Neural crest cell (in vitro differentiated cells): ENCODE results near the gene ACTR8. TPM values are rescaled to one million over a fixed set of nuclear protein-coding genes. Genes with fewer than 3 reads are reported as not detected.

Experiments
- DNase-seq: peaks from one replicate; pipeline ENCODE4 v3.0.0; 2021; ENCODE audit warnings: low read depth, mixed read lengths, low spot score
- H3K27ac Mint-ChIP-seq: one replicate; pipeline ENCODE4 v1.8.0; 2021; ENCODE audit warnings: mild to moderate bottlenecking, mixed read lengths; ENCODE audit not compliant: unreplicated experiment
- H3K27me3 Mint-ChIP-seq: 2 replicates; pipeline ENCODE4 v1.8.0; 2021; ENCODE audit warnings: low read depth, mild to moderate bottlenecking, mixed read lengths
- H3K36me3 Mint-ChIP-seq: 2 replicates; pipeline ENCODE4 v1.8.0; 2021; ENCODE audit warnings: low read depth, mild to moderate bottlenecking, mixed read lengths
- H3K4me1 Mint-ChIP-seq: 2 replicates; pipeline ENCODE4 v1.8.0; 2021; ENCODE audit warnings: mixed read lengths
- H3K4me3 Mint-ChIP-seq: one replicate; pipeline ENCODE4 v1.8.0; 2021; ENCODE audit warnings: mild to moderate bottlenecking, mixed read lengths
- H3K9me3 Mint-ChIP-seq: 2 replicates; pipeline ENCODE4 v1.8.0; 2021; ENCODE audit warnings: mixed read lengths
- CTCF ChIP-seq: fragments of 200-600 bp; sonication (generic); conservative IDR thresholded peaks from 2 replicates; pipeline ENCODE4 v1.5.0; 2021; ENCODE audit warnings: antibody characterized with exemption, mild to moderate bottlenecking
- total RNA-seq: library from RNA; stranded (reverse); gene quantifications from 2 replicates; pipeline ENCODE4 v1.2.1, GENCODE V29; 2021

ACTR8 gene
- total RNA-seq, 1 donor from 2014 or later = 49.9 TPM

GRCh38 chr3:53891497-53892285 lies 9.7 kb upstream of the ACTR8 start, which contains the start of gene SELENOK:
TSS of gene SELENOK (minus strand) at chr3:53891859.
- H3K9me3 Mint-ChIP-seq = peaks cover 6% of the 10 kb centered on the region
- peaks cover 2% of the 10 kb centered on the region for H3K36me3 Mint-ChIP-seq
- peak within 1 kb of the TSS; percentile 98 for H3K4me3 Mint-ChIP-seq
- peaks cover 36% of the 10 kb centered on the region for H3K4me1 Mint-ChIP-seq
- H3K27me3 Mint-ChIP-seq = peaks cover 41% of the 10 kb centered on the region
- peak within 1 kb of the TSS; percentile 96 for H3K27ac Mint-ChIP-seq
- DNase-seq = peak; percentile 92
- TF ChIP-seq CTCF = no peak

- peaks cover 36% of the 10 kb centered on the region for H3K4me1 Mint-ChIP-seq
- no peak for DNase-seq
- H3K27ac Mint-ChIP-seq = peak overlapping the region; percentile 96
- peaks cover 33% of the 10 kb centered on the region for H3K27me3 Mint-ChIP-seq
- peak overlapping the region; percentile 98 for H3K4me3 Mint-ChIP-seq
- no peak for TF ChIP-seq CTCF
- H3K9me3 Mint-ChIP-seq = peaks cover 6% of the 10 kb centered on the region
- H3K36me3 Mint-ChIP-seq = peaks cover 2% of the 10 kb centered on the region
Measured at GRCh38 chr3:53890726-53891475, 8.9 kb upstream of the ACTR8 start.

- no peak for DNase-seq
- TF ChIP-seq CTCF = no peak
- Mint-ChIP-seq H3K9me3 (peaks cover 4% of the 10 kb centered on the region), H3K36me3 (peaks cover 2% of the 10 kb centered on the region), H3K27me3 (peaks cover 10% of the 10 kb centered on the region), H3K4me1 (peaks cover 38% of the 10 kb centered on the region), H3K4me3 (peak overlapping the region; percentile 75), H3K27ac (no peak overlapping the region)
Measured at GRCh38 chr3:53888232-53888631, 6.3 kb upstream of the ACTR8 start.

- Mint-ChIP-seq H3K27ac (no peak overlapping the region), H3K4me1 (peaks cover 36% of the 10 kb centered on the region), H3K9me3 (no peaks in the 10 kb centered on the region), H3K4me3 (peak overlapping the region; percentile 16), H3K27me3 (peaks cover 6% of the 10 kb centered on the region), H3K36me3 (peaks cover 5% of the 10 kb centered on the region)
- no peak for TF ChIP-seq CTCF
- DNase-seq = no peak
Measured at GRCh38 chr3:53887446-53887845, 5.5 kb upstream of the ACTR8 start.

GRCh38 chr3:53885239-53885638 lies 3.3 kb upstream of the ACTR8 start:
- TF ChIP-seq CTCF = no peak
- Mint-ChIP-seq H3K27me3 (no peaks in the 10 kb centered on the region), H3K27ac (no peak overlapping the region), H3K9me3 (no peaks in the 10 kb centered on the region), H3K36me3 (peaks cover 5% of the 10 kb centered on the region), H3K4me1 (peaks cover 30% of the 10 kb centered on the region), H3K4me3 (no peak overlapping the region)
- DNase-seq = no peak
